ENCODE data around the gene LPP. TPM values are rescaled to one million over a fixed set of nuclear protein-coding genes. Genes with fewer than 3 reads are reported as not detected.

The LPP gene
- total and polyA plus RNA-seq, 2 of the 13 experiments (the other 11 are each of a cell fraction or from before 2014, with no cell fraction given), result 19.2 to 29.9 TPM

DNA sequence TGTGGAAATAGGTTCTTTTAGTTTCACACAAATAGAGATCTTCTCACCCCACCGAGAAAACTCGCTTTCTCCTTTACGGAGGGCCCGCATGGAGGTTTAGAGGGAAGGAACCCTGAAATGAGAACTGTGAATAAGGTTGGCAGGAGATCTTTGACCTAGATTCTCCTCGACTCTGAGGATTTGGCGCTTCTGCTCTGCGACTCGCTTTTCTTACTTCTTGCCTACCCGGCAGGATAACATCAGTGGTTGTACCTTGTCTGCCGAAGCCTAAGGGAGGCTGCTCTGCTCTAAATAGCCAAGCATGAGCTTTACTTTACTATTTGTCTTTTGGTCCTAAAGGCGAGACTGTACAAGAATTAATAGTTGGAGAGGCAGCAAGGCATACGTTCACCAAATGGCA lies 544.5 kb downstream of the LPP start (continued):
- TF ChIP-seq, protein P1, sequence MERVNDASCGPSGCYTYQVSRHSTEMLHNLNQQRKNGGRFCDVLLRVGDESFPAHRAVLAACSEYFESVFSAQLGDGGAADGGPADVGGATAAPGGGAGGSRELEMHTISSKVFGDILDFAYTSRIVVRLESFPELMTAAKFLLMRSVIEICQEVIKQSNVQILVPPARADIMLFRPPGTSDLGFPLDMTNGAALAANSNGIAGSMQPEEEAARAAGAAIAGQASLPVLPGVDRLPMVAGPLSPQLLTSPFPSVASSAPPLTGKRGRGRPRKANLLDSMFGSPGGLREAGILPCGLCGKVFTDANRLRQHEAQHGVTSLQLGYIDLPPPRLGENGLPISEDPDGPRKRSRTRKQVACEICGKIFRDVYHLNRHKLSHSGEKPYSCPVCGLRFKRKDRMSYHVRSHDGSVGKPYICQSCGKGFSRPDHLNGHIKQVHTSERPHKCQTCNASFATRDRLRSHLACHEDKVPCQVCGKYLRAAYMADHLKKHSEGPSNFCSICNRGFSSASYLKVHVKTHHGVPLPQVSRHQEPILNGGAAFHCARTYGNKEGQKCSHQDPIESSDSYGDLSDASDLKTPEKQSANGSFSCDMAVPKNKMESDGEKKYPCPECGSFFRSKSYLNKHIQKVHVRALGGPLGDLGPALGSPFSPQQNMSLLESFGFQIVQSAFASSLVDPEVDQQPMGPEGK (CRISPR knock-in tag; IDR thresholded peaks at IDR 0.05), result no peak
- TF ChIP-seq DNMT3B (CRISPR knock-in tag; conservative IDR thresholded peaks at IDR 0.05), result no peak

DNA sequence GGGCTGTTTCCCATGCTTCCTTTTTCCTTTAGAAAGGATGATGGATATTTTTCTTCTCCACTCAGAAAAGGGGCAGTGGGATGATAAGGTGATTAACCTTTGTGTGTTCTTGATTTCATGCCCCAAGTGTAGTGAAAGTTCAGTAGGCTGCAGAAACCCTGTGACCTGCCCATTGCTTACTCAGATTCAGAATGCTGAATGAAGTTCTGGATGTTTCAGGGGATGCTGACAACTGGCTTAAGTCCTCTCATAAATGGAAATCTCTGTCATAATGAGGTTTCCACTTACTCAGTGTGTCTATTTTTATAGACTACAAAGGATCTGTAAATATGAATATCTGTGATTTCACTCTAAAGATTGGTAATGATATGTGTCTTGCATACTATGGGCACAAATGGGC lies 546.5 kb downstream of the LPP start:
- H3K9me3 ChIP-seq (ENCODE audit: low read length), result no peaks in the 10 kb centered on the region
- ATAC-seq, result no peak
- no TSS peak for BruUV-seq (replicated peaks)
- intact Hi-C loops (cut with micrococcal nuclease; ENCODE audit: unreplicated experiment), result no loop called here
- DNase-seq (ENCODE audit: low spot score), result no peak
- H3K36me3 ChIP-seq (replicated peaks in 1 of 2; ENCODE audit: control insufficient read depth in 1 of 2, insufficient read depth in 2 of 2, low read length in 2 of 2), result no peaks in the 10 kb centered on the region; a peak in 1 of 5 replicates
- H3K9ac ChIP-seq (ENCODE audit: insufficient read depth, low read depth, low read length), result no peak overlapping the region
- FAIRE-seq, result no peak
- no peaks in the 10 kb centered on the region for H3K79me2 ChIP-seq (ENCODE audit: insufficient read depth, low read length)
- no peaks in the 10 kb centered on the region for H4K20me1 ChIP-seq (ENCODE audit: insufficient read depth, low read length)
- CTCF ChIA-PET (ENCODE audit: low intra/inter-chr PET ratio, low total read pairs), result no interaction called here
- POLR2A ChIA-PET, result no interaction called here
- TF ChIP-seq HDAC1 (CRISPR knock-in tag; IDR thresholded peaks at IDR 0.05), result no peak
- TF ChIP-seq, protein P2, sequence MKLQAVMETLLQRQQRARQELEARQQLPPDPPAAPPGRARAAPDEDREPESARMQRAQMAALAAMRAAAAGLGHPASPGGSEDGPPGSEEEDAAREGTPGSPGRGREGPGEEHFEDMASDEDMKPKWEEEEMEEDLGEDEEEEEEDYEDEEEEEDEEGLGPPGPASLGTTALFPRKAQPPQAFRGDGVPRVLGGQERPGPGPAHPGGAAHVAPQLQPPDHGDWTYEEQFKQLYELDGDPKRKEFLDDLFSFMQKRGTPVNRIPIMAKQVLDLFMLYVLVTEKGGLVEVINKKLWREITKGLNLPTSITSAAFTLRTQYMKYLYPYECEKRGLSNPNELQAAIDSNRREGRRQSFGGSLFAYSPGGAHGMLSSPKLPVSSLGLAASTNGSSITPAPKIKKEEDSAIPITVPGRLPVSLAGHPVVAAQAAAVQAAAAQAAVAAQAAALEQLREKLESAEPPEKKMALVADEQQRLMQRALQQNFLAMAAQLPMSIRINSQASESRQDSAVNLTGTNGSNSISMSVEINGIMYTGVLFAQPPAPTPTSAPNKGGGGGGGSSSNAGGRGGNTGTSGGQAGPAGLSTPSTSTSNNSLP (IDR thresholded peaks at IDR 0.05; ENCODE audit: low read depth, low read length), result no peak
- no peak for TF ChIP-seq CHD2 (IDR thresholded peaks at IDR 0.05; ENCODE audit: low read depth, low read length)
- no peak for TF ChIP-seq SMYD3 (CRISPR knock-in tag; IDR thresholded peaks at IDR 0.05)
- TF ChIP-seq FOXM1 (CRISPR knock-in tag; IDR thresholded peaks at IDR 0.05), result no peak
- no peak for TF ChIP-seq GABPA (IDR thresholded peaks at IDR 0.05; ENCODE audit: low read depth, low read length)
- no peak for TF ChIP-seq GABPA (CRISPR knock-in tag; IDR thresholded peaks at IDR 0.05; ENCODE audit: low read depth)
- TF ChIP-seq ZNF230 (CRISPR knock-in tag; IDR thresholded peaks at IDR 0.05), result no peak
- no peak for TF ChIP-seq ZBTB7B (CRISPR knock-in tag; IDR thresholded peaks at IDR 0.05)
- no peak for TF ChIP-seq TBL1XR1 (IDR thresholded peaks at IDR 0.05; ENCODE audit: borderline replicate concordance, low read length, partially characterized antibody)
- TF ChIP-seq ZNF737 (CRISPR knock-in tag; IDR thresholded peaks at IDR 0.05; ENCODE audit: borderline replicate concordance), result no peak
- TF ChIP-seq ZNF724P (CRISPR knock-in tag; IDR thresholded peaks at IDR 0.05; ENCODE audit: borderline replicate concordance), result no peak
- no peak for TF ChIP-seq RBM22 (optimal IDR thresholded peaks at IDR 0.05; ENCODE audit: low read length)
- TF ChIP-seq MED1 (CRISPR knock-in tag; IDR thresholded peaks at IDR 0.05), result no peak
- no peak for TF ChIP-seq RFX3 (CRISPR knock-in tag; IDR thresholded peaks at IDR 0.05)
- TF ChIP-seq ZFP62 (CRISPR knock-in tag; IDR thresholded peaks at IDR 0.05), result no peak
- H3K27ac ChIP-seq (ENCODE audit: extremely low read length, insufficient read depth, low read length), result no peak overlapping the region
- no peak overlapping the region for H3K4me2 ChIP-seq (ENCODE audit: low read depth, low read length)
- H3K4me3 ChIP-seq (replicated peaks in 1 of 3; ENCODE audit: insufficient read depth in 1 of 3, low read depth in 2 of 3, low read length in 3 of 3), result no peak overlapping the region
- in situ Hi-C loops (cut with HindIII; ENCODE audit: extremely low pct_ligation_motif_present, low pct_unique_long_range_greater_than_20kb), result no loop called here
- H3K27me3 ChIP-seq (ENCODE audit: control insufficient read depth in 1 of 2, insufficient read depth in 2 of 2, low read length in 2 of 2), result no peaks in the 10 kb centered on the region
- H2AFZ ChIP-seq (ENCODE audit: low read length), result no peak overlapping the region
- peaks cover under 1% of the 10 kb centered on the region for H3K4me1 ChIP-seq (ENCODE audit: insufficient read depth, low read length)
